ENCODE results near the gene TIE1. TPM values are rescaled to one million over a fixed set of nuclear protein-coding genes. Genes with fewer than 3 reads are reported as not detected.
A peak's percentile ranks its signal among the peaks of the same experiment; 100 is the strongest.

The TIE1 gene
- total and polyA plus RNA-seq, 9 of the 15 experiments (the other 6 are each of a cell fraction or from before 2014, with no cell fraction given): 0.07 to 0.49 (median 0.14) TPM; not detected in 4

- no peak for TF ChIP-seq CBX8 (IDR thresholded peaks at IDR 0.05; ENCODE audit: borderline replicate concordance, extremely low read depth, low read depth, low read length, poor library complexity, severe bottlenecking)
- no peak for TF ChIP-seq POLR2B (IDR thresholded peaks at IDR 0.05; ENCODE audit: low read depth, partially characterized antibody)
- TF ChIP-seq E2F1 (CRISPR knock-in tag; IDR thresholded peaks at IDR 0.05): no peak
- TF ChIP-seq ZNF830 (CRISPR knock-in tag; IDR thresholded peaks at IDR 0.05): no peak
- 0 out of 2 replicates have a peak, but pooled peaks have one; percentile 59 for TF ChIP-seq RHOXF2B (CRISPR knock-in tag; conservative IDR thresholded peaks at IDR 0.05)
- peak; percentile 26 to 82; a peak in 3 of 4 replicates for TF ChIP-seq RCOR1 (IDR thresholded peaks at IDR 0.05; ENCODE audit: borderline replicate concordance in 1 of 2, low read depth in 2 of 2, low read length in 2 of 2)
- TF ChIP-seq U2AF1 (optimal IDR thresholded peaks at IDR 0.05; ENCODE audit: low read depth, low read length): peak; percentile 78
- TF ChIP-seq SMARCC2 (IDR thresholded peaks at IDR 0.05; ENCODE audit: low read depth): peak; percentile 40; the same call in 1 of the 2 replicates
- no peak for TF ChIP-seq NFIX (CRISPR knock-in tag; IDR thresholded peaks at IDR 0.05; ENCODE audit: low read depth)
- TF ChIP-seq PRPF4 (IDR thresholded peaks at IDR 0.05; ENCODE audit: insufficient read depth, low read depth, low read length, poor library complexity, severe bottlenecking): no peak
- 0 out of 2 replicates have a peak, but pooled peaks have one; percentile 18 for TF ChIP-seq E2F3 (CRISPR knock-in tag; IDR thresholded peaks at IDR 0.05)
- 0 out of 4 replicates have a peak, but pooled peaks of 1 of the 2 experiments have one; percentile 47 for TF ChIP-seq FOXA3 (CRISPR knock-in tag; conservative IDR thresholded peaks at IDR 0.05 in 1 of 2, IDR thresholded peaks at IDR 0.05 in 1 of 2)
- peak; percentile 87 for TF ChIP-seq MTA3 (IDR thresholded peaks at IDR 0.05; ENCODE audit: borderline replicate concordance)
- TF ChIP-seq ASH1L (IDR thresholded peaks at IDR 0.05; ENCODE audit: borderline replicate concordance, low read depth, partially characterized antibody): no peak
- peak; percentile 48; the same call in 1 of the 2 replicates for TF ChIP-seq TOE1 (IDR thresholded peaks at IDR 0.05; ENCODE audit: borderline replicate concordance)
- TF ChIP-seq TOE1 (CRISPR knock-in tag; IDR thresholded peaks at IDR 0.05; ENCODE audit: borderline replicate concordance, low read depth): no peak
- 0 out of 2 replicates have a peak, but pooled peaks have one; percentile 21 for TF ChIP-seq ZNF644 (tag; IDR thresholded peaks at IDR 0.05; ENCODE audit: low read depth)
- TF ChIP-seq SRSF9 (IDR thresholded peaks at IDR 0.05; ENCODE audit: borderline replicate concordance, low read depth, low read length): no peak
- TF ChIP-seq THAP12 (CRISPR knock-in tag; IDR thresholded peaks at IDR 0.05): peak; percentile 67; the same call in 1 of the 2 replicates
Observed at GRCh38 chr1:43367026-43367903, 66.5 kb downstream of the TIE1 start (continued).
